ENCODE measurements around the gene ETV3L. TPM values are rescaled to one million over a fixed set of nuclear protein-coding genes. Genes with fewer than 3 reads are reported as not detected.
A peak's percentile ranks its signal among the peaks of the same experiment; 100 is the strongest.

Gene ETV3L
- total and polyA plus RNA-seq, 2 experiments from 2014 or later = not detected

GRCh38 chr1:157132111-157132510 is 32.5 kb upstream of the ETV3L start:
- H3K27ac ChIP-seq = peak overlapping the region; percentile 22
- peaks cover 27% of the 10 kb centered on the region for H3K4me1 ChIP-seq (ENCODE audit: low read depth)
- no peak overlapping the region for H3K4me3 ChIP-seq
- H3K9me3 ChIP-seq (ENCODE audit: low read depth) = no peaks in the 10 kb centered on the region
- H3K27me3 ChIP-seq = no peaks in the 10 kb centered on the region
- no peak for DNase-seq (ENCODE audit: low read depth in 1 of 2, low spot score in 1 of 2)
- H3K36me3 ChIP-seq = peaks cover 74% of the 10 kb centered on the region
- no peak for TF ChIP-seq CTCF (IDR thresholded peaks at IDR 0.05; ENCODE audit: low read depth, low read length)

- no peak for DNase-seq (ENCODE audit: low read depth in 1 of 2, low spot score in 1 of 2)
- Histone ChIP-seq H3K27me3 (no peaks in the 10 kb centered on the region), H3K4me3 (no peak overlapping the region), H3K4me1 (ENCODE audit: low read depth) (peaks cover 19% of the 10 kb centered on the region), H3K9me3 (ENCODE audit: low read depth) (no peaks in the 10 kb centered on the region), H3K27ac (peak overlapping the region; percentile 38), H3K36me3 (peaks cover 77% of the 10 kb centered on the region)
- no peak for TF ChIP-seq CTCF (IDR thresholded peaks at IDR 0.05; ENCODE audit: low read depth, low read length)
These were observed 31.7 kb upstream of the ETV3L start for GRCh38 chr1:157131281-157131680.

- DNase-seq (ENCODE audit: low read depth in 1 of 2, low spot score in 1 of 2) = no peak
- TF ChIP-seq CTCF (IDR thresholded peaks at IDR 0.05; ENCODE audit: low read depth, low read length) = no peak
- peaks cover 51% of the 10 kb centered on the region for H3K36me3 ChIP-seq
These were observed 25.2 kb upstream of the ETV3L start for GRCh38 chr1:157124855-157125254.

DNA sequence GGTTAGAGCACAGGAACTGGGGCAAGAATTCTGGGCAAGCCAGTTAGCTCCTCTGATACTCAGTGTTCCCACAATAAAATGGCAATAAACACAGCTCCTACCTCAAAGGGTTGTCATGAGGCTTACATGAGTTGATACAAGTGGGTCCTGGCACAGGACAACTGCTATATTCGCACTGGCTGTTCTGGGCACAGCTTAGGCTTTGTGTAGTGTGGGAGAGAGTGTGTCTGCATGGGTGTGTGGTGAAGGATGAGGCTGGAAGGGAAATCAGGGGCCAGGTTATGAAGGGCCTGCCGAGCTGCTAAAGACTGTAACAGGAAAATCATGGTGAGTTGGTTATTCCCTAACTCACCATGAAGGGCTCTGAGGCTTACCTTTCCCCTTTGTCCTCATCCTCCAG is 19.8 kb upstream of the ETV3L start:
- DNase-seq (ENCODE audit: low read depth in 1 of 2, low spot score in 1 of 2) = no peak
- no peak for TF ChIP-seq CTCF (IDR thresholded peaks at IDR 0.05; ENCODE audit: low read depth, low read length)
- H3K4me3 ChIP-seq = no peak overlapping the region

More at GRCh38 chr1:157124855-157125254, 25.2 kb upstream of the ETV3L start:
- no peaks in the 10 kb centered on the region for H3K27me3 ChIP-seq
- H3K4me3 ChIP-seq = no peak overlapping the region
- H3K9me3 ChIP-seq (ENCODE audit: low read depth) = no peaks in the 10 kb centered on the region
- H3K27ac ChIP-seq = no peak overlapping the region
- no peaks in the 10 kb centered on the region for H3K4me1 ChIP-seq (ENCODE audit: low read depth)

DNA sequence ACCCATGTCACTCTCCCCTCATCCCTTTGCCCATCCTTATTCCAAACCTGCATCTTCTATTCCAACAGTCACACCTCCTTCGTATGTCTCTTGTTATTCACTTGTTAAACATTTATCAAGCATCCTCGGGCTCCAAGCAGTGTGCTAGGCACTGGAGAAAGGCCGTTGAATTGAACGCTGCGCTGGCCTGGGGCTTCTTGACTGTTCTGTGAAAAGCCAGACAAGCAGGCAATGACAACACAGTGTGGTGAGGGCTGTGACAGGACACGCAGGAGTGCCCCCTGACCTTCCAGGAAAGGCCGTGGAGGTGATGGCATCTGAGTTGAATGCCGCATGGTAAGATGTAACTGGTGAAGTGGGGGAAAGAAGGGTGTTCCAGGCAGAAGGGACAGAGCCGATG is 19.4 kb upstream of the ETV3L start:
- Histone ChIP-seq H3K27ac (no peak overlapping the region), H3K36me3 (peaks cover 9% of the 10 kb centered on the region), H3K9me3 (ENCODE audit: low read depth) (no peaks in the 10 kb centered on the region), H3K27me3 (no peaks in the 10 kb centered on the region), H3K4me1 (ENCODE audit: low read depth) (no peaks in the 10 kb centered on the region), H3K4me3 (no peak overlapping the region)
- DNase-seq (ENCODE audit: low read depth in 1 of 2, low spot score in 1 of 2) = no peak
- TF ChIP-seq CTCF (IDR thresholded peaks at IDR 0.05; ENCODE audit: low read depth, low read length) = no peak

More for the DNA sequence above, 19.8 kb upstream of the ETV3L start:
- H3K36me3 ChIP-seq = peaks cover 11% of the 10 kb centered on the region
- no peaks in the 10 kb centered on the region for H3K27me3 ChIP-seq
- no peak overlapping the region for H3K27ac ChIP-seq
- H3K9me3 ChIP-seq (ENCODE audit: low read depth) = no peaks in the 10 kb centered on the region
- no peaks in the 10 kb centered on the region for H3K4me1 ChIP-seq (ENCODE audit: low read depth)
